Endothelial cell (in vitro differentiated cells): ENCODE results near the gene CCNI2. TPM values are rescaled to one million over a fixed set of nuclear protein-coding genes. Genes with fewer than 3 reads are reported as not detected.

ENCODE experiments used
- DNase-seq: peaks from one replicate; pipeline ENCODE4 v3.0.0; 2021; ENCODE audit warnings: low spot score
- H3K27ac Mint-ChIP-seq: one replicate; pipeline ENCODE4 v1.8.0; 2021; ENCODE audit warnings: mixed read lengths, inconsistent platforms; ENCODE audit not compliant: unreplicated experiment
- H3K27me3 Mint-ChIP-seq: one replicate; pipeline ENCODE4 v1.8.0; 2021; ENCODE audit warnings: mild to moderate bottlenecking, moderate library complexity, mixed read lengths, inconsistent platforms; ENCODE audit not compliant: unreplicated experiment
- H3K36me3 Mint-ChIP-seq: one replicate; pipeline ENCODE4 v1.8.0; 2021; ENCODE audit warnings: mild to moderate bottlenecking, low read depth, mixed read lengths, inconsistent platforms; ENCODE audit not compliant: unreplicated experiment
- H3K4me1 Mint-ChIP-seq: one replicate; pipeline ENCODE4 v1.8.0; 2021; ENCODE audit warnings: mild to moderate bottlenecking, mixed read lengths, inconsistent platforms; ENCODE audit not compliant: unreplicated experiment
- H3K4me3 Mint-ChIP-seq: one replicate; pipeline ENCODE4 v1.8.0; 2021; ENCODE audit warnings: mild to moderate bottlenecking, mixed read lengths, inconsistent platforms; ENCODE audit not compliant: unreplicated experiment
- H3K9me3 Mint-ChIP-seq: one replicate; pipeline ENCODE4 v1.8.0; 2021; ENCODE audit warnings: mixed read lengths, inconsistent platforms; ENCODE audit not compliant: unreplicated experiment
- CTCF ChIP-seq: fragments of 200-600 bp; sonication (generic); IDR thresholded peaks from one replicate; pipeline ENCODE4 v1.5.0; 2021; ENCODE audit warnings: antibody characterized with exemption; ENCODE audit not compliant: unreplicated experiment
- total RNA-seq: library from RNA; stranded (reverse); fragmentation: NEBNext Ultra II Directional; extraction: Animal tissue kit (Norgen Biotek cat#: 25700); gene quantifications from one replicate; pipeline ENCODE4 v1.2.1, GENCODE V29; 2021; ENCODE audit not compliant: unreplicated experiment

Gene CCNI2
- total RNA-seq, 1 donor from 2014 or later, result not detected

- no peak overlapping the region for H3K4me3 Mint-ChIP-seq
- H3K36me3 Mint-ChIP-seq, result peaks cover 28% of the 10 kb centered on the region
- no peak overlapping the region for H3K27ac Mint-ChIP-seq
- H3K4me1 Mint-ChIP-seq, result peaks cover 5% of the 10 kb centered on the region
- TF ChIP-seq CTCF, result no peak
- peaks cover 7% of the 10 kb centered on the region for H3K27me3 Mint-ChIP-seq
- DNase-seq, result no peak
- H3K9me3 Mint-ChIP-seq, result no peaks in the 10 kb centered on the region
Measured at GRCh38 chr5:132762246-132763000, 15.2 kb downstream of the CCNI2 start.

- peak overlapping the region; percentile 68 for H3K4me3 Mint-ChIP-seq
- TF ChIP-seq CTCF, result no peak
- peaks cover 12% of the 10 kb centered on the region for H3K4me1 Mint-ChIP-seq
- no peak overlapping the region for H3K27ac Mint-ChIP-seq
- H3K9me3 Mint-ChIP-seq, result no peaks in the 10 kb centered on the region
- H3K27me3 Mint-ChIP-seq, result peaks cover 8% of the 10 kb centered on the region
- no peak for DNase-seq
- peaks cover 28% of the 10 kb centered on the region for H3K36me3 Mint-ChIP-seq
Measured at GRCh38 chr5:132763181-132764036, 16.2 kb downstream of the CCNI2 start.

- no peak for DNase-seq
- TF ChIP-seq CTCF, result no peak
- Mint-ChIP-seq H3K4me3 (no peak overlapping the region), H3K4me1 (peaks cover 12% of the 10 kb centered on the region), H3K9me3 (no peaks in the 10 kb centered on the region), H3K27ac (no peak overlapping the region), H3K27me3 (peaks cover 8% of the 10 kb centered on the region), H3K36me3 (peaks cover 23% of the 10 kb centered on the region)
Measured at GRCh38 chr5:132764051-132764450, 16.8 kb downstream of the CCNI2 start.

- Mint-ChIP-seq H3K27ac (no peak overlapping the region), H3K4me1 (peaks cover 12% of the 10 kb centered on the region), H3K36me3 (peaks cover 22% of the 10 kb centered on the region), H3K9me3 (no peaks in the 10 kb centered on the region), H3K4me3 (no peak overlapping the region), H3K27me3 (peaks cover 8% of the 10 kb centered on the region)
- no peak for TF ChIP-seq CTCF
- DNase-seq, result no peak
Measured at GRCh38 chr5:132764671-132765238, 17.5 kb downstream of the CCNI2 start.
